Measurements from ENCODE around the gene JOSD2.

- TF ChIP-seq POLR2A (IDR thresholded peaks at IDR 0.05) (no peak), CTCF (IDR thresholded peaks at IDR 0.05) (peak in 3 of 4 experiments; percentile 45 to 54 (median 50))
Observed at GRCh38 chr19:50537769-50538230, 26.8 kb upstream of the JOSD2 start.
